Ramos (cell line): Measurements from ENCODE around the gene SLC19A1.

Experiments used
- in situ Hi-C: fragments of 300-500 bp; cut with MboI; formaldehyde crosslinking; loops from one replicate; pipeline ENCODE4 v1.14.3; 2022; ENCODE audit warnings: low sequenced_read_pairs; ENCODE audit not compliant: unreplicated experiment

The SLC19A1 gene

GRCh38 chr21:45460011-45460565 lies 82.2 kb downstream of the SLC19A1 start:
- in situ Hi-C loops: no loop called here

GRCh38 chr21:45459171-45460010 lies 82.8 kb downstream of the SLC19A1 start:
- in situ Hi-C loops: no loop called here

GRCh38 chr21:45458281-45459170 lies 83.7 kb downstream of the SLC19A1 start:
- in situ Hi-C loops: no loop called here

GRCh38 chr21:45457832-45458172 lies 84.4 kb downstream of the SLC19A1 start:
- in situ Hi-C loops: no loop called here

GRCh38 chr21:45457161-45457831 lies 84.9 kb downstream of the SLC19A1 start:
- in situ Hi-C loops: no loop called here

- in situ Hi-C loops: no loop called here
Measured at GRCh38 chr21:45456584-45457160, 85.6 kb downstream of the SLC19A1 start.

GRCh38 chr21:45455674-45456583 lies 86.3 kb downstream of the SLC19A1 start:
- in situ Hi-C loops: no loop called here

- in situ Hi-C loops: no loop called here
Measured at GRCh38 chr21:45454926-45455673, 87.1 kb downstream of the SLC19A1 start.

GRCh38 chr21:45454060-45454925 lies 87.9 kb downstream of the SLC19A1 start:
- in situ Hi-C loops: no loop called here

GRCh38 chr21:45453308-45453950 lies 88.8 kb downstream of the SLC19A1 start:
- in situ Hi-C loops: no loop called here

GRCh38 chr21:45452696-45453307 lies 89.4 kb downstream of the SLC19A1 start:
- in situ Hi-C loops: no loop called here

- in situ Hi-C loops: no loop called here
Measured at GRCh38 chr21:45451771-45452182, 90.5 kb downstream of the SLC19A1 start.

- in situ Hi-C loops: no loop called here
Measured at GRCh38 chr21:45451091-45451740, 91.0 kb downstream of the SLC19A1 start.

- in situ Hi-C loops: no loop called here
Measured at GRCh38 chr21:45450423-45451090, 91.7 kb downstream of the SLC19A1 start.

- in situ Hi-C loops: loop anchor here (10.0 kb wide), 1 partner anchor 305 kb away; no protein-coding TSS in a partner anchor
Measured at GRCh38 chr21:45449658-45450422, 92.4 kb downstream of the SLC19A1 start.
